H1 (cell line): ENCODE data around the gene RNPEPL1. TPM values are rescaled to one million over a fixed set of nuclear protein-coding genes. Genes with fewer than 3 reads are reported as not detected.
A peak's percentile ranks its signal among the peaks of the same experiment; 100 is the strongest.

Experiments used
- CTCF ChIA-PET: fragments of 300-600 bp; sonication (Branson Sonifier 250); formaldehyde crosslinking; loops from one replicate; lab custom pipeline; 2021; ENCODE audit not compliant: partially characterized antibody; lab: Charles Lee
- POLR2A ChIA-PET: fragments of 300-600 bp; sonication (Branson Sonifier 250); formaldehyde crosslinking; loops from one replicate; lab custom pipeline; 2021; ENCODE audit warnings: inconsistent platforms; ENCODE audit not compliant: partially characterized antibody; lab: Charles Lee
- DNase-seq, 2 experiments: peaks; one replicate each; pipeline versions ENCODE4 v3.0.0 to v3.0.0-alpha.2; 2010 to 2022; ENCODE audit warnings: low spot score in 2 of 2, low read depth in 1 of 2, mixed read lengths in 1 of 2
- FAIRE-seq: peaks from 2 replicates; lab custom pipeline; 2011; peaks lifted over from hg19 to GRCh38; lab: Jason Lieb, UNC
- H2AFZ ChIP-seq: 2 replicates; pipeline ENCODE4 v1.8.1; 2012; ENCODE audit warnings: low read length, inconsistent platforms
- H2AK5ac ChIP-seq: 2 replicates; pipeline ENCODE4 v1.6.1; 2013; ENCODE audit warnings: low read depth, low read length
- H2BK120ac ChIP-seq: replicated peaks from 2 replicates; pipeline ENCODE3; 2013; ENCODE audit warnings: low read depth, low read length, inconsistent platforms
- H2BK12ac ChIP-seq: 2 replicates; pipeline ENCODE4 v1.6.1; 2013; ENCODE audit warnings: low read depth, low read length
- H2BK15ac ChIP-seq: 2 replicates; pipeline ENCODE4 v1.6.1; 2013; ENCODE audit warnings: low read length
- H2BK20ac ChIP-seq: 2 replicates; pipeline ENCODE4 v1.6.1; 2013; ENCODE audit warnings: low read length
- H2BK5ac ChIP-seq: 2 replicates; pipeline ENCODE4 v1.6.1; 2013; ENCODE audit warnings: low read depth, low read length
- H3K14ac ChIP-seq: 2 replicates; pipeline ENCODE4 v1.6.1; 2013; ENCODE audit warnings: inconsistent platforms; ENCODE audit not compliant: insufficient read length
- H3K18ac ChIP-seq: 2 replicates; pipeline ENCODE4 v1.6.1; 2013; ENCODE audit warnings: low read length; ENCODE audit errors: extremely low read depth
- H3K23ac ChIP-seq: 2 replicates; pipeline ENCODE4 v1.6.1; 2013; ENCODE audit warnings: inconsistent platforms; ENCODE audit not compliant: insufficient read length
- H3K23me2 ChIP-seq: 2 replicates; pipeline ENCODE4 v1.6.1; 2013; ENCODE audit warnings: low read depth, low read length
- H3K27ac ChIP-seq: 2 replicates; pipeline ENCODE4 v1.6.1; 2011; ENCODE audit warnings: low read depth, low read length, inconsistent platforms
- H3K27me3 ChIP-seq, 4 experiments: replicated peaks in 1 of 4; 1 replicate in 1 of 4; 2 replicates in 3 of 4; pipeline versions ENCODE4 v1.6.1 to v1.8.1; 2011 to 2013; ENCODE audit warnings: low read length in 3 of 4, mild to moderate bottlenecking in 3 of 4, inconsistent platforms in 2 of 4, mixed read lengths in 2 of 4, moderate library complexity in 1 of 4; ENCODE audit not compliant: control insufficient read depth in 3 of 4, insufficient read depth in 3 of 4; ENCODE audit errors: extremely low read depth in 1 of 4
- H3K36me3 ChIP-seq, 4 experiments: 2 replicates each; pipeline versions ENCODE4 v1.6.1 to v1.8.1; 2011 to 2013; ENCODE audit warnings: mild to moderate bottlenecking in 4 of 4, low read length in 3 of 4, moderate library complexity in 2 of 4, control low read depth in 1 of 4, inconsistent platforms in 1 of 4; ENCODE audit not compliant: insufficient read depth in 4 of 4, control insufficient read depth in 2 of 4
- H3K4ac ChIP-seq: replicated peaks from 2 replicates; pipeline ENCODE3; 2013; ENCODE audit warnings: low read length, low read depth, mixed read lengths, inconsistent platforms; ENCODE audit not compliant: insufficient read length
- H3K4me1 ChIP-seq, 4 experiments: replicated peaks in 1 of 4; 1 replicate in 1 of 4; 2 replicates in 3 of 4; pipeline versions ENCODE4 v1.6.1 to v1.8.1; 2011 to 2013; ENCODE audit warnings: low read length in 3 of 4, inconsistent platforms in 2 of 4, mixed read lengths in 1 of 4; ENCODE audit not compliant: insufficient read depth in 4 of 4, control insufficient read depth in 3 of 4
- H3K4me2 ChIP-seq, 2 experiments: 2 replicates each; pipeline versions ENCODE4 v1.6.1 to v1.8.1; 2011 to 2013; ENCODE audit warnings: low read depth in 2 of 2, low read length in 2 of 2, control low read depth in 1 of 2, inconsistent platforms in 1 of 2, mild to moderate bottlenecking in 1 of 2; ENCODE audit not compliant: insufficient read depth in 1 of 2
- H3K4me3 ChIP-seq, 4 experiments: fragments of 200-600, 300-600 bp in 1 of 4; sonication (generic), shearing (Covaris generic), sonication (Bioruptor Twin) in 1 of 4; 2 replicates each; pipeline versions ENCODE4 v1.5.1 to v1.8.1; 2011 to 2016; ENCODE audit warnings: low read length in 4 of 4, low read depth in 3 of 4, control low read depth in 2 of 4, inconsistent platforms in 2 of 4, mild to moderate bottlenecking in 2 of 4, mixed read lengths in 1 of 4, moderate library complexity in 1 of 4; ENCODE audit not compliant: insufficient read depth in 2 of 4; ENCODE audit errors: extremely low read depth in 1 of 4
- H3K56ac ChIP-seq: replicated peaks from 2 replicates; pipeline ENCODE3; 2013; ENCODE audit warnings: low read depth, mild to moderate bottlenecking, mixed read lengths, low read length, inconsistent platforms; ENCODE audit not compliant: insufficient read length
- H3K79me1 ChIP-seq: 2 replicates; pipeline ENCODE4 v1.6.1; 2013; ENCODE audit warnings: low read depth, low read length, control low read depth
- H3K79me2 ChIP-seq, 2 experiments: 2 replicates each; pipeline versions ENCODE4 v1.6.1 to v1.8.1; 2012 to 2013; ENCODE audit warnings: low read length in 2 of 2, mild to moderate bottlenecking in 2 of 2, inconsistent platforms in 1 of 2; ENCODE audit not compliant: insufficient read depth in 2 of 2, control insufficient read depth in 1 of 2
- H3K9ac ChIP-seq, 4 experiments: replicated peaks in 1 of 4; 1 replicate in 1 of 4; 2 replicates in 3 of 4; pipeline versions ENCODE4 v1.6.1 to v1.8.1; 2011 to 2013; ENCODE audit warnings: low read depth in 3 of 4, low read length in 3 of 4, control low read depth in 2 of 4, mild to moderate bottlenecking in 2 of 4, moderate library complexity in 2 of 4, inconsistent platforms in 1 of 4; ENCODE audit errors: extremely low read depth in 1 of 4
- H3K9me3 ChIP-seq, 2 experiments: 2 replicates each; pipeline versions ENCODE4 v1.6.1 to v1.8.1; 2012 to 2013; ENCODE audit warnings: mild to moderate bottlenecking in 2 of 2, moderate library complexity in 2 of 2, control low read depth in 1 of 2, inconsistent platforms in 1 of 2, low read depth in 1 of 2, low read length in 1 of 2, mixed read lengths in 1 of 2; ENCODE audit not compliant: insufficient read depth in 2 of 2
- H4K20me1 ChIP-seq, 2 experiments: replicated peaks in 1 of 2; 2 replicates each; pipeline versions ENCODE3 to v1.8.1; 2011 to 2013; ENCODE audit warnings: inconsistent platforms in 2 of 2, low read length in 2 of 2, mild to moderate bottlenecking in 1 of 2; ENCODE audit not compliant: insufficient read depth in 2 of 2, control insufficient read depth in 1 of 2
- H4K5ac ChIP-seq: 2 replicates; pipeline ENCODE4 v1.6.1; 2013; ENCODE audit warnings: low read length, low read depth, mixed read lengths, inconsistent platforms; ENCODE audit not compliant: insufficient read length
- H4K8ac ChIP-seq: 2 replicates; pipeline ENCODE4 v1.8.0; 2013; ENCODE audit warnings: mild to moderate bottlenecking, moderate library complexity, low read length, inconsistent platforms; ENCODE audit not compliant: insufficient read depth; ENCODE audit errors: extremely low read depth
- H4K91ac ChIP-seq: replicated peaks from 2 replicates; pipeline ENCODE3; 2013; ENCODE audit warnings: low read length, mixed read lengths, inconsistent platforms; ENCODE audit not compliant: insufficient read length
- ATF3 ChIP-seq: IDR thresholded peaks from 2 replicates; pipeline ENCODE4 v1.6.1; 2011; ENCODE audit warnings: low read depth, mild to moderate bottlenecking, low read length; ENCODE audit not compliant: insufficient read depth
- CBX8 ChIP-seq: fragments of 300-800, 300-1000 bp; sonication (generic); IDR thresholded peaks from 2 replicates; pipeline ENCODE4 v1.7.1; 2016; ENCODE audit warnings: low read depth, low read length, borderline replicate concordance
- CEBPB ChIP-seq: IDR thresholded peaks from 2 replicates; pipeline ENCODE4 v1.6.1; 2012; ENCODE audit warnings: low read depth, low read length
- CHD1 ChIP-seq: IDR thresholded peaks from 2 replicates; pipeline ENCODE4 v1.6.1; 2012; ENCODE audit warnings: low read depth, low read length, improper control_type of control experiment
- CTBP2 ChIP-seq: IDR thresholded peaks from 2 replicates; pipeline ENCODE4 v1.7.0; 2011; ENCODE audit warnings: borderline replicate concordance, mild to moderate bottlenecking, moderate library complexity, mixed read lengths, low read length; ENCODE audit not compliant: insufficient read depth, insufficient read length
- JUN ChIP-seq: IDR thresholded peaks from 2 replicates; pipeline ENCODE4 v1.6.1; 2011; ENCODE audit warnings: low read depth, mild to moderate bottlenecking, improper control_type of control experiment, low read length
- NRF1 ChIP-seq: IDR thresholded peaks from 2 replicates; pipeline ENCODE4 v1.6.1; 2011; ENCODE audit warnings: mild to moderate bottlenecking, low read depth, low read length, improper control_type of control experiment
- PHF8 ChIP-seq: fragments of 200-600 bp; sonication (generic); conservative IDR thresholded peaks from 2 replicates; pipeline ENCODE4 v1.7.1; 2012; ENCODE audit warnings: low read depth, mild to moderate bottlenecking, inconsistent platforms, low read length, moderate library complexity
- RXRA ChIP-seq: IDR thresholded peaks from 2 replicates; pipeline ENCODE4 v1.6.1; 2011; ENCODE audit warnings: low read depth, mild to moderate bottlenecking, low read length, moderate library complexity; ENCODE audit not compliant: insufficient read depth
- SP1 ChIP-seq: IDR thresholded peaks from 2 replicates; pipeline ENCODE4 v1.6.1; 2011; ENCODE audit warnings: low read depth, low read length
- TAF7 ChIP-seq: optimal IDR thresholded peaks from 2 replicates; pipeline ENCODE3; 2011; ENCODE audit warnings: low read depth, mild to moderate bottlenecking, inconsistent platforms, low read length, moderate library complexity, borderline replicate concordance
- TCF12 ChIP-seq: IDR thresholded peaks from 2 replicates; pipeline ENCODE4 v1.6.1; 2011; ENCODE audit warnings: low read depth, mild to moderate bottlenecking, low read length
- WGBS, 2 experiments: shearing (Covaris generic) in 1 of 2; methylation state at CpG; one replicate each; pipeline versions ENCODE4 v1.1.6 to v1.1.7; 2013 to 2015; ENCODE audit warnings: low lambda C conversion rate in 2 of 2, mixed read lengths in 2 of 2, inconsistent platforms in 1 of 2, low coverage in 1 of 2, missing lambda C conversion rate in 1 of 2; ENCODE audit not compliant: insufficient replicate concordance in 2 of 2, insufficient coverage in 1 of 2, insufficient read length in 1 of 2; ENCODE audit errors: extremely low coverage in 1 of 2, missing lambda C conversion rate in 1 of 2; 5-methylcytosine and 5-hydroxymethylcytosine counted together
- polyA plus RNA-seq, 7 experiments: library from polyadenylated mRNA; depleted of rRNA in 3 of 7; stranded (reverse) in 5 of 7; unstranded in 2 of 7; fragments of >200 nt in 5 of 7; fragments of 200-250 nt in 2 of 7; gene quantifications; 1 replicate in 5 of 7; 2 replicates in 1 of 7; 4 replicates in 1 of 7; pipeline versions ENCODE4 v1.2.1 to v1.2.3, GENCODE V29; 2011 to 2013; ENCODE audit warnings: missing spikeins in 2 of 7, mixed read lengths in 2 of 7
- total RNA-seq: library from RNA; stranded (reverse); fragmentation: NEBNext Ultra II Directional; extraction: Animal tissue kit (Norgen Biotek cat#: 25700); gene quantifications from 2 replicates; pipeline ENCODE4 v1.2.1, GENCODE V29; 2021

RNPEPL1 gene
- total and polyA plus RNA-seq, 2 of the 8 experiments (the other 6 are each of a cell fraction or from before 2014, with no cell fraction given) = 9.0 to 11.3 TPM

- H3K56ac ChIP-seq = no peak overlapping the region
- H3K27me3 ChIP-seq = peaks cover 3 to 31% (median 22%) of the 10 kb centered on the region in 4 experiments
- peaks cover 0 to 25% (median 18%) of the 10 kb centered on the region in 4 experiments; a peak in 6 of 7 replicates for H3K4me1 ChIP-seq
- peaks cover 0 to 4% of the 10 kb centered on the region in 2 experiments for H4K20me1 ChIP-seq
- H4K8ac ChIP-seq = no peak overlapping the region
- no peak overlapping the region for H2BK15ac ChIP-seq
- peak overlapping the region; percentile 88; the same call in 1 of the 2 replicates for H2AFZ ChIP-seq
- no peak overlapping the region for H2AK5ac ChIP-seq
- H2BK120ac ChIP-seq = no peak overlapping the region
- no peak overlapping the region for H2BK20ac ChIP-seq
- H3K4ac ChIP-seq = no peak overlapping the region
- H3K79me2 ChIP-seq = no peaks in the 10 kb centered on the region
- no peak overlapping the region for H3K27ac ChIP-seq
- no peaks in the 10 kb centered on the region for H3K9me3 ChIP-seq
- H3K9ac ChIP-seq = peak overlapping the region in 2 of 4 experiments; percentile 26 to 56; a peak in 4 of 7 replicates
- 47% methylated on average over 14 of the region's 14 CpGs; no CpG with 5 or more reads in 1 of the 2 experiments for WGBS, 2 experiments
- H3K14ac ChIP-seq = no peak overlapping the region
- H4K91ac ChIP-seq = peak overlapping the region; percentile 62
- H3K4me2 ChIP-seq = peak overlapping the region; percentile 82 to 84
- no peaks in the 10 kb centered on the region; a peak in 1 of 8 replicates for H3K36me3 ChIP-seq
- peaks cover 6% of the 10 kb centered on the region; the same call in 1 of the 2 replicates for H3K23me2 ChIP-seq
- H2BK12ac ChIP-seq = no peak overlapping the region
- FAIRE-seq (no peak), DNase-seq (peak in 1 of 2 experiments; percentile 29)
- H3K23ac ChIP-seq = no peak overlapping the region
- H2BK5ac ChIP-seq = no peak overlapping the region
- no peak overlapping the region; the same call in 1 of the 2 replicates for H3K18ac ChIP-seq
- POLR2A ChIA-PET = interaction anchor here (1.1 to 1.3 kb wide), 4 partner anchors 11 to 25 kb away, joined by 3 to 6 read pairs (median 3); partner anchors contain the start of gene CAPN10
- H3K79me1 ChIP-seq = no peaks in the 10 kb centered on the region
- H3K4me3 ChIP-seq = peak overlapping the region; percentile 44 to 88 (median 63)
- CTCF ChIA-PET = interaction anchor here (0.7 to 1.3 kb wide), 3 partner anchors 25 to 61 kb away, joined by 3 to 5 read pairs (median 3); partner anchors contain the start of gene CAPN10
- no peak overlapping the region for H4K5ac ChIP-seq
- no peak for TF ChIP-seq CBX8
- no peak for TF ChIP-seq CTBP2
- TF ChIP-seq NRF1 = no peak
- TF ChIP-seq TCF12 = no peak
- no peak for TF ChIP-seq CHD1
- no peak for TF ChIP-seq RXRA
- TF ChIP-seq CEBPB = no peak
- TF ChIP-seq TAF7 = no peak
- no peak for TF ChIP-seq ATF3
- TF ChIP-seq PHF8 = no peak
- no peak for TF ChIP-seq SP1
- TF ChIP-seq JUN = no peak
Measured at GRCh38 chr2:240561325-240561971, 6.8 kb upstream of the RNPEPL1 start.
